ENCODE measurements around the gene BST2. TPM values are rescaled to one million over a fixed set of nuclear protein-coding genes. Genes with fewer than 3 reads are reported as not detected.

BST2 gene
- total RNA-seq, 1 experiment from 2014 or later = 0.84 TPM

DNA sequence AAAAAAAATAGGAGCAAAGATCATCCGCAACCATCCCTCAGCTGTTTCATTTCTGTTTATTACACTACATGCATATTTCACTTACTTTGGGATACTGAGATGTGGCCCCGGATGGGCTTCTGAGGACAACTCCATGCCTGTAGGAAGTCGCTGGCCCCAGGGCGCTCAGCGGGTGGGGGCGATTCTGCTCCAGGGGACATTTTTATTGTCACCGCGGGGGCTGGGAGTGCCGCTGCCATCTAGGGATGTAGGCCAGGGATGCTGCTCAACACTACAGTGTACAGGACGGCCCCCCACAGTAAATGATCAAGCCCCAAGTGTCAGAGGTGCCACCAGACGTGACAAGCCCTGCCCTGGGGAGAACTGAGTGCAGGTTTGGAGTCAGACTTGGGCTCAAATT lies 6.4 kb upstream of the BST2 start:
- Histone ChIP-seq H3K4me1 (ENCODE audit: insufficient read depth, low read length) (no peaks in the 10 kb centered on the region), H3K79me2 (ENCODE audit: low read length) (no peaks in the 10 kb centered on the region), H3F3A (ENCODE audit: low read length, unreplicated experiment) (no peaks in the 10 kb centered on the region), H3K4me2 (ENCODE audit: low read length) (no peak overlapping the region), H3K4me3 (ENCODE audit: low read length) (no peak overlapping the region), H2AFZ (ENCODE audit: low read length) (no peak overlapping the region), H3K9me2 (replicated peaks; ENCODE audit: low read length) (no peaks in the 10 kb centered on the region), H3K9me3 (ENCODE audit: low read length) (no peaks in the 10 kb centered on the region), H3K9ac (ENCODE audit: low read length) (no peak overlapping the region), H3K27me3 (ENCODE audit: low read length) (no peaks in the 10 kb centered on the region), H4K20me1 (ENCODE audit: low read length) (no peaks in the 10 kb centered on the region), H3K36me3 (ENCODE audit: low read depth, low read length) (no peaks in the 10 kb centered on the region), H3K27ac (ENCODE audit: low read length) (no peak overlapping the region)
- BruUV-seq (replicated peaks) = no TSS peak
- ATAC-seq (no peak), DNase-seq (no peak)
- ChIA-PET CTCF (no interaction called here), POLR2A (ENCODE audit: unreplicated experiment) (no interaction called here)
- TF ChIP-seq, protein P1, sequence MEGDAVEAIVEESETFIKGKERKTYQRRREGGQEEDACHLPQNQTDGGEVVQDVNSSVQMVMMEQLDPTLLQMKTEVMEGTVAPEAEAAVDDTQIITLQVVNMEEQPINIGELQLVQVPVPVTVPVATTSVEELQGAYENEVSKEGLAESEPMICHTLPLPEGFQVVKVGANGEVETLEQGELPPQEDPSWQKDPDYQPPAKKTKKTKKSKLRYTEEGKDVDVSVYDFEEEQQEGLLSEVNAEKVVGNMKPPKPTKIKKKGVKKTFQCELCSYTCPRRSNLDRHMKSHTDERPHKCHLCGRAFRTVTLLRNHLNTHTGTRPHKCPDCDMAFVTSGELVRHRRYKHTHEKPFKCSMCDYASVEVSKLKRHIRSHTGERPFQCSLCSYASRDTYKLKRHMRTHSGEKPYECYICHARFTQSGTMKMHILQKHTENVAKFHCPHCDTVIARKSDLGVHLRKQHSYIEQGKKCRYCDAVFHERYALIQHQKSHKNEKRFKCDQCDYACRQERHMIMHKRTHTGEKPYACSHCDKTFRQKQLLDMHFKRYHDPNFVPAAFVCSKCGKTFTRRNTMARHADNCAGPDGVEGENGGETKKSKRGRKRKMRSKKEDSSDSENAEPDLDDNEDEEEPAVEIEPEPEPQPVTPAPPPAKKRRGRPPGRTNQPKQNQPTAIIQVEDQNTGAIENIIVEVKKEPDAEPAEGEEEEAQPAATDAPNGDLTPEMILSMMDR (conservative IDR thresholded peaks at IDR 0.05; ENCODE audit: low read depth, low read length) = no peak
- no peak for TF ChIP-seq EZH2 (IDR thresholded peaks at IDR 0.05; ENCODE audit: low read length, unreplicated experiment)
- TF ChIP-seq EZH2phosphoT487 (IDR thresholded peaks at IDR 0.05; ENCODE audit: borderline replicate concordance, low read length) = no peak
- intact Hi-C loops (cut with micrococcal nuclease) = no loop called here

DNA sequence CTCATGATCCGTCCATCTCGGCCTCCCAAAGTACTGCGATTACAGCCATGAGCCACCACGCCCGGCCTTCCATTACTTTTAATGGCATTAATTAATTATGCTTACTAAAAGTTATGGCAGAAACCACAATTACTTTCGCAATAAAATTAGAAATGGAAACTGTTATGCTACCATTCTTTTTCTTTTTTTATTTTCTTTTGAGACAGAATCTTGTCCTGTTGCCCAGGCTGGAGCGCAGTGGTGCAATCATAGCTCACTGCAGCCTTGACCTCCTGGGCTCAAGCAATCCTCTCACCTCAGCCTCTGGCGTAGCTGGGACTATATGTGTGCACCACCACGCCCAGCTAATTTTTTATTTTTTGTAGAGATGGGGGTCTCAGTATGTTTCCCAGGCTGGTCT lies 4.6 kb upstream of the BST2 start:
- POLR2A ChIA-PET (ENCODE audit: unreplicated experiment) = no interaction called here
- H3K9me2 ChIP-seq (replicated peaks; ENCODE audit: low read length) = no peaks in the 10 kb centered on the region
- H3K79me2 ChIP-seq (ENCODE audit: low read length) = no peaks in the 10 kb centered on the region
- no peak overlapping the region for H2AFZ ChIP-seq (ENCODE audit: low read length)
- H3K4me1 ChIP-seq (ENCODE audit: insufficient read depth, low read length) = no peaks in the 10 kb centered on the region
- no peaks in the 10 kb centered on the region for H3K27me3 ChIP-seq (ENCODE audit: low read length)
- intact Hi-C loops (cut with micrococcal nuclease) = no loop called here
- no peak overlapping the region for H3K9ac ChIP-seq (ENCODE audit: low read length)
- no peak for ATAC-seq
- no peak for DNase-seq
- no peaks in the 10 kb centered on the region for H3F3A ChIP-seq (ENCODE audit: low read length, unreplicated experiment)
- H4K20me1 ChIP-seq (ENCODE audit: low read length) = no peaks in the 10 kb centered on the region
- no peaks in the 10 kb centered on the region for H3K9me3 ChIP-seq (ENCODE audit: low read length)
- BruUV-seq (replicated peaks) = no TSS peak
- TF ChIP-seq, protein P1 (conservative IDR thresholded peaks at IDR 0.05; ENCODE audit: low read depth, low read length) = no peak
- TF ChIP-seq EZH2phosphoT487 (IDR thresholded peaks at IDR 0.05; ENCODE audit: borderline replicate concordance, low read length) (no peak), EZH2 (IDR thresholded peaks at IDR 0.05; ENCODE audit: low read length, unreplicated experiment) (no peak)
- CTCF ChIA-PET = no interaction called here
- H3K27ac ChIP-seq (ENCODE audit: low read length) = no peak overlapping the region
- H3K36me3 ChIP-seq (ENCODE audit: low read depth, low read length) = no peaks in the 10 kb centered on the region
- no peak overlapping the region for H3K4me2 ChIP-seq (ENCODE audit: low read length)
- no peak overlapping the region for H3K4me3 ChIP-seq (ENCODE audit: low read length)

DNA sequence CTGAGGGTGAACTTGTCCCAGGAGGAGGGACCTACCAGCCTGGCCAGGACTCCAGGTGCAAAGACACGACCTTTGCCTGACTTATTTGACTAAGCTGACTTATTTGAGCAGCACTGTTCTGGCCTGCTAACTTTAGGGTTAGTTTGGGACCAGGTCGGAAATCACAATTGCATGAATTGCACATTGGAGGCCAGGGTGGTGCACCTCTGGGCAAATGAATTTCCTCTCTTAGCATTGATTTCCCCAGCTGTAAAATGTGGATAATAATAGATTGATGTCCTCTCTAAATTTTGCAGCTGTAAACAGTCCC lies 1.4 kb upstream of the BST2 start:
- Histone ChIP-seq H2AFZ (ENCODE audit: low read length) (no peak overlapping the region), H3K4me3 (ENCODE audit: low read length) (no peak overlapping the region), H3K9ac (ENCODE audit: low read length) (no peak overlapping the region), H3K4me1 (ENCODE audit: insufficient read depth, low read length) (no peaks in the 10 kb centered on the region), H3K9me3 (ENCODE audit: low read length) (no peaks in the 10 kb centered on the region), H3K9me2 (replicated peaks; ENCODE audit: low read length) (no peaks in the 10 kb centered on the region), H3K27me3 (ENCODE audit: low read length) (no peaks in the 10 kb centered on the region), H3K4me2 (ENCODE audit: low read length) (no peak overlapping the region), H3F3A (ENCODE audit: low read length, unreplicated experiment) (no peaks in the 10 kb centered on the region), H3K27ac (ENCODE audit: low read length) (no peak overlapping the region), H3K79me2 (ENCODE audit: low read length) (no peaks in the 10 kb centered on the region), H3K36me3 (ENCODE audit: low read depth, low read length) (no peaks in the 10 kb centered on the region), H4K20me1 (ENCODE audit: low read length) (no peaks in the 10 kb centered on the region)
- intact Hi-C loops (cut with micrococcal nuclease) = no loop called here
- BruUV-seq (replicated peaks) = no TSS peak
- ATAC-seq (no peak), DNase-seq (no peak)
- TF ChIP-seq EZH2 (IDR thresholded peaks at IDR 0.05; ENCODE audit: low read length, unreplicated experiment) = no peak
- TF ChIP-seq, protein P1 (conservative IDR thresholded peaks at IDR 0.05; ENCODE audit: low read depth, low read length) = no peak
- TF ChIP-seq EZH2phosphoT487 (IDR thresholded peaks at IDR 0.05; ENCODE audit: borderline replicate concordance, low read length) = no peak
- ChIA-PET CTCF (no interaction called here), POLR2A (ENCODE audit: unreplicated experiment) (no interaction called here)
